ENCODE data around the gene SORCS2.

DNA sequence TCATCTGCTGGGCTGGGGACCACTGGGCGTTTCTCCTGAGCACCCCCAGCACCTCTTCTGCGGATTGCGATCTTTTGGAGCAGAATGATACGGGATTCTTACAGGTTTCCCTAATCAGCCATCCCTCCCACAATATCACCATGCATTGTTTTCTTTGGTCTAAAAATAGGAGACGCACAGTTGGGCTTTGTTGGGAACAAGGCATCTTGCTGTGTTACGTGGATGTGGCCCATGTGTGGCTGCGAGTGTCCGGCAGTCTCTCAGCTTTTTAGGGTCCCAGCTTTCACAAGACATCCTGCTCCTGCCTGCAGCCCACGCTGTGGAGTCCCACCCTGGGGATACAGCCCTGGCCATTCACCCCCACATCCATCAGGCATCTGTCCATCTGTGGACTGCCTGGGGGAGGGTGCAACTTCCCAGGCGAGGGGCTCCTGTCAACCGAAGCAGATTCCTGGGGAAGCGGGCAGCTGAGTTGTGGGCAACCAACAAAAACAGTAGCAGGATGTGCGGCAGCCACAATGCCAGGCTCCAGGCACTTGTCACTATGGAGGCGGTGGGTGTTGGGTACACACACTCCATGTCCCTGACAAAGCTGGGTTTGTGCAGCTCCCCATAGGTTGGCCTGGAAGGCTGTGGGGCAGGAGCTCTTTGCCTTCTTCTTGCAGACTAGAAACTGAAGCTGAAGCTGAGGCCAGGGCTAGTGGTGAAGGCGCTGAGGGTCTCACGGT is 427.9 kb downstream of the SORCS2 start:
- no peak for TF ChIP-seq EZH2 (IDR thresholded peaks at IDR 0.05; ENCODE audit: insufficient read depth, poor library complexity, severe bottlenecking)
- TF ChIP-seq EZH2phosphoT487 (IDR thresholded peaks at IDR 0.05; ENCODE audit: insufficient read depth, low read depth): no peak

Data from GM23248 (cell line).